HG03060 (cell line): ENCODE results near the gene SKAP2.

Experiments
- ATAC-seq: cut with Tn5 transposase; IDR thresholded peaks from one replicate; pipeline ENCODE4 v1.9.1; 2021; ENCODE audit warnings: low read depth, moderate number of reproducible peaks; ENCODE audit not compliant: unreplicated experiment

The SKAP2 gene

DNA sequence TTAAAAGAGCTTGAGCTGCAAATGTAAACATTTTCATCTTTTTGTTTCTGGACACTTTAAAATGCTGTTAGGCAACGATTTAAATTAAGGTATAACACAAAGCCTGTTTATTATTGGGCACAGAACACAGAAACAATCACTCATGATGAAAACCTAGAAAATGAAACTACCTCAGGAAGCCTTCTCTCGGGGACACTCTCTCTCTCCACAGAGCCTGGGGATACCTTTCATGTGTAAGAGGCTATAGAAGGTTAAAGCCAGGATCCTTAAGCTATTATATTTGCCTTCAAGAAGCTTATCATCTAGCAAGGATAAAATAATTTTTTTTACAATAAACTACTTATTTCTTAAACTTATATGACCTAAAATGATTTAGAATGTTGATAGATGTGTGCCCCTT lies 194.1 kb downstream of the SKAP2 start:
- ATAC-seq, result no peak

- ATAC-seq, result no peak
These were observed 195.6 kb downstream of the SKAP2 start for GRCh38 chr7:26668821-26669220.

DNA sequence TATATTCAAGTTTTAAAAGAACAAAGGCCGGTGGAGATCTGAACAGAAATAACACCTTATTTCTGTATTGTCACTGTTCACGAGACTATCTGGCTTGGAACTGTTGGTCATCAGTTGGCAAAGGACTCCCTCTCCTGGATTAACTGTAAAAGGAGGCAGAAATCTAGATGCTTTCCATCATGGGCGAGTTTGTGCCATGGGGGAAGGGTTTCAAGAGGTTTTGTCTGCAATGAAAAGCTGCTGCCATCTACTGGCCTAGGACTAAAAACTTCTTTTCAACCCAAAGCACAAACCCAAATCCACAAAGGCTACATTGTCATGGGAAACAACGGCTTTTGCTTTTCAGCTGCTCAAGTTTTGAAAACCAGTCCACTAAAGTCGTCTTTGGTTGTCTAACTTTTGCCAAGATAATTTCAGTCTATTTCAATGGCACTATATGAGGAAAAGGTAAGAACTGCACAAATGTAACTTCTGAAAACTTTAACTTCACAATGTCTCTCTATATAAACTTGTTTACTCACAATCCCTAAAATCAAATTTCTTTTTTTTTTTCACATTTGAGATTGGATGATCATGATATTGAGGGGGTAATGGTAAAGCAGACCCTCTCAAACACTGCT lies 196.8 kb downstream of the SKAP2 start:
- no peak for ATAC-seq

- no peak for ATAC-seq
These were observed 199.5 kb downstream of the SKAP2 start for GRCh38 chr7:26664735-26665416.

GRCh38 chr7:26664274-26664673 lies 200.1 kb downstream of the SKAP2 start:
- no peak for ATAC-seq

DNA sequence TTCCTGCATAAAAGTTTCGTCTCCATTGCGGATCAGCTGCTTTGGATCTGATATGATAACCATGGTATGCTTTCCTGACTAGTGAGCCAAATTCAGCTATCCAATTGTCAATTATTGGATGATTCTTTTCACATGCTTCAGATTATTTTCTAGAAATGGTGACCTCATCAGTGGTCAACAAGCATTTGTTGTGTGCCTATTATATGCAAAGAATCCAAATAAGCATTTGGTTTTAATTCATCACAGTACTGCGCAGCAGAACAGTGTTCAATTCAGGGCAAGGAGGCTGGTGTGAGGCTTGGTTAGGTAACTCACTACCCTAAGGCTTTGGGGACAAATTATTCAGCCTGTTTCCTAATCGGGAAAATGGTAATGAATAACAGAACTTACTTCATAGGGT lies 200.5 kb downstream of the SKAP2 start:
- ATAC-seq, result no peak

GRCh38 chr7:26662646-26663045 lies 201.7 kb downstream of the SKAP2 start:
- no peak for ATAC-seq

GRCh38 chr7:26659121-26659520 lies 205.3 kb downstream of the SKAP2 start:
- ATAC-seq, result no peak

GRCh38 chr7:26658389-26659084 lies 205.9 kb downstream of the SKAP2 start:
- ATAC-seq, result no peak

DNA sequence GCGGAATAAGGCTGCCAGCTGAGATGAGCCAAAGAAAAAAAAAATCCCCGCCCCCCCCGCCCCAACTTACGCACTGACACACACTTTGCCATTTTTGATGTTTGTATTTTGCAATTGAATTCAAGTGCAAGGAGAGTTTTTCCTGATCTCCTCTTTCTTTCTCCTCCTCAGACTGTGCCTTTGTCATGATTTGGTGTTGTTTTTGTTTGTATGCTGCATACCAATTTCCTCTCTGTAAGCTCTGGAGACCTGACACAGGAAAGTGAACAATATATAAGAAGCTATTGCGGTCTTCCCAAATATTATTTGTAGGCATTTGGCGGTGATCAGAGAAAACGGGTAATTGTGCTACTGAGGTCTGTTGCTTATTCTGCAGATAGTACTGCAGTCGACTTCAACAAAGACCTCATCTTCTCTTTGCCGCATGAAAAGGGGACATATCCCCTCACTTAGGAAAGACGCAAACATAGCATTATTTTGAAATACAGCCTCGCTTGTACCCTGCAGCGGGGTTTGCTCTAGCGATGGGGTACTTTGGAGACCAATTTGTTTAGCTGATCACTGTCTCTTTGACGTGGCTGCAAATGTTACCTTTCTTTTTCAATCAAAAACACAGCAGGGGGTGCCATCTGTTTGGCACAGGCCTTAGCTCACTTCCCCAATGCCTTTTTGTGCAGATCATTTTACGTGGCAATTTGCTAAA lies 206.6 kb downstream of the SKAP2 start:
- no peak for ATAC-seq

DNA sequence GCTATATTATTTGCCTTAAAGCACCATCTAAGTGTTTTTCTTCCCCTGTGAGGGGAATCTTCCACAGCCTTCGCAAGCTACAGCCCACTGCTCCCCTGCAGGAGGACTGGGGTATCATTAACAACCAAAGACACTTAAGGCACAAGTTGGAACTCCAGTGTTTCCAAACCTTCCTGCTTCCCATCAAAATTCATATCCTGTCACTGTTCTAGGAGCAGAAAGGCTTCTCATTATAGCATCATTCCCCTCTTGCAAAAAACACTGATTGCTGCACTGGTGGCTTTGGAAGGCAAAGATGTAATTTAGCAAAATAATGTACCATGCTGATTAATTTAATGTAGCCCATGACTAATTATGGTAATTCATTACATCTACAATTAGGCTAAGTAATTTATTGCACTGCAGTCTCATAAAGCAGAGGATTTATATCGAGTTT lies 207.2 kb downstream of the SKAP2 start:
- no peak for ATAC-seq

DNA sequence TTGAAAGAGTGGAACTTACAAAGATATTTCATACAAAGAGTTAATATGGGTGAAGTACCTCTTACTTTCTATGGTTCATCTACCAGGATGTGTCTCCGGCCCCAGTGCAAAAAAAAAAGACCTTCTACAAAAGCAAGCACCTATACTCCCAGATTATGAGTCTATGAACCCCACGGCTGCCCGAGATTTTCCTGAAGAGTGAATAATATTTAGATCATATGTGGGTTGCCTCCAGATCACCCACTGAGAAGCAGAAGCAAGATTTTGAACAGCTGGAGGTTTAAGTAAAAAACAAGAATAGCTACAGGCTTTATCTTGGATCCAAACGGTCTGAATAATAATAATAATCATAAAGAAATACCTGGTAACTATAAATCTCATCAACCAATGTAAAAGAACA lies 207.7 kb downstream of the SKAP2 start:
- no peak for ATAC-seq

DNA sequence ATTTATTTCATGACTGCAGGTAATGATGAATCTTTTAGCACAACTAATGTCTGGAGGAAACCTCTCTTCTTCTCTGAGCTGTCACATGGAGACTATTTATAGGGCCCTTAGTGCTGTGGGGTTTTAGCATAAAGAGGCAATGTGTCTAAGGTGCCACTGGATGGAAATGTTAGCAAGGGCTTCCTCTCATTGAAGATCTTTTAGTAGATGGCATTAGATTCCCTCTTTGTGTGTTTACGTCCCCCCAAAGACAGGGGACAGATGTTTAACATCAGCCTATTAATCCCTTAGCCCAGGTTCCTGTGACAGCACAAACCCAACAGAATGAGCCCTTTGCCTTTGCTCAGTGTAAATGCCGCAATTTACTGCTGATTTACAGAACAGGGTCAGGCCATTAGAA lies 208.6 kb downstream of the SKAP2 start:
- no peak for ATAC-seq

GRCh38 chr7:26653430-26654399 lies 210.7 kb downstream of the SKAP2 start:
- ATAC-seq, result no peak

DNA sequence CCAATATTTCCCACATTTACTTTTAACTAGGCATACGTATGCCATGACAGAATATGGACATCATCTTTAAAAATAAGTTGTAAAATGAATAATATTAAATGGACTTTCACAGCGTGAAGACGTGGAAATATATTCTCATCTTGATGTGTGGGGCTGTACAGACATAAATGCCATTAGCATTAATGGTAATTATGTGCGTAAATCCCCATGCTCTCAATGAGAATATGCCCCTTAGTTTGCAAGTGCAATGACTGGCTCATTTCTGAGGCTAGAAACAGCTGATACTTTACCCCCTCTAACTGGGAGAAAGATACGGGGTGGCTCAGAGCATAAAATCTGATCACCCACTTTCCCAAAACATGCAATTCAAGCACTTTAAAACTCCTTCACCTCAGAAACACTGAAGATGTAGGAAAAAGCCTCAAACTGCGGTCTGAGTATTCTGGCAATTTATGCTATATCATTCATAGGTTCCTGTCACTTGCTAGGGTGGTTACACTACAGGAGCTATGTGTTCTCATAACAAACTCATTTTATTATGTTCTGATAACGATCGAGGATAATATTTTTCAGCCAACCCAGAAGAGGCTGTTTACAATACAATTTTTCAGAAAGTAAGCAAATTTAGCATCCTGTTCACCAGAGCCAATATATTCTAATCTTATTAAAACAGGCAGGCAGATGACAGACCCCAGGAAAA lies 211.8 kb downstream of the SKAP2 start:
- ATAC-seq, result no peak

DNA sequence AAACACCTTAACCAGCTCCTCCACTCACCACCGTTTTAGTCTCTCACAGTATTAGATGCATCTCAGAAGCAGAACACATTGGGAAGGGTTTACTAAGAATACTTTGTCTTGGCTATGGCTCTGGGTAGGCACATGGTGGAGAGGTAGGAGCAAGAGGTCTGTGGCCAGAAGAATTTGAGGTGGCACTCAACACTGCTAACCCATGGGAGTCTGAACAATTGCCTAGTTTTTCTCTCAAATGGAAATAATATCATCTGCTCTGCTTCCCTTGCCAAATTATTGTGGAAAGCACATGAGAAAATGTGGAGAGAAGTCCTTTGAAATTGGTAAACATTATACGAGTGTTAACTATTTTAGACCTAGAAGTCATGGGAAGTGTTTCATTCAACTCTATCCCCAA lies 214.3 kb downstream of the SKAP2 start:
- ATAC-seq, result no peak

DNA sequence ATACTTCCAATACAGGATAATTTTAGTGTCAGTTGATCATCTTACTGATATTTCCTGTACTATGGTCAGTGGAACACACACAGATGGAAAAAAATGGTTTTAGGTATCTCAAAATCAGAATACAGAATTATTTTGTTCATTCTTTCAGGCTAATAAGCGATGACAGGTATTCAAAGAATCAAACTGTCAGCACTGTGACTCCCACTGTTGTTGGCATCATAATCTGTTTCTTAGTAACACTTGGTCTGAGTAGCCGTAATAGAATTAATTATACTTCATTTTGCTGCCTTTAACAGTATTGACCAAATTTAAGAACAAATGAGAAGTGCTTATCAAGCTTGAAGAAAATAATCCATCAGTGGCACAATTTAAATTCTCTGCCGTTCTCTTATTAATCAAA lies 215.0 kb downstream of the SKAP2 start:
- ATAC-seq, result no peak

DNA sequence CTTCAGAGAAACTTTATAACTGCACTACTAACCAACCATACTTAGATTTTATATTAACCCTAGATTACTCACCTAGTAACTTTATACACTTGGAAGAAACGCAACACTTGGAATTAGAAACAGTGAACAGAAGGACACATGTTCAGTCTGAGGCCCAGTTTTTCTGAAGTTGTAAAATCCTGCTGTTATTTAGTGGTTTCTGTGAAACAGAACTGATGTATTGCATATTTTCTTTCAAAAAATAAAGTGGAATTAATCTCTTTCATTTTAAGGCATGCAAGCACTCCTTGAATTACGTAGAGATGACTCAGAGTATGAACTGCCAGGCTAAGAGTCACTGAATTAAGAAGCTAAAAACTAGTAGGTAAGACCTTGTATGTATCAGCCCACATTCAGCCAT lies 215.8 kb downstream of the SKAP2 start:
- ATAC-seq, result no peak

GRCh38 chr7:26646336-26647048 lies 217.9 kb downstream of the SKAP2 start:
- no peak for ATAC-seq
